ENCODE measurements around the gene PRMT7.

The PRMT7 gene, protein sequence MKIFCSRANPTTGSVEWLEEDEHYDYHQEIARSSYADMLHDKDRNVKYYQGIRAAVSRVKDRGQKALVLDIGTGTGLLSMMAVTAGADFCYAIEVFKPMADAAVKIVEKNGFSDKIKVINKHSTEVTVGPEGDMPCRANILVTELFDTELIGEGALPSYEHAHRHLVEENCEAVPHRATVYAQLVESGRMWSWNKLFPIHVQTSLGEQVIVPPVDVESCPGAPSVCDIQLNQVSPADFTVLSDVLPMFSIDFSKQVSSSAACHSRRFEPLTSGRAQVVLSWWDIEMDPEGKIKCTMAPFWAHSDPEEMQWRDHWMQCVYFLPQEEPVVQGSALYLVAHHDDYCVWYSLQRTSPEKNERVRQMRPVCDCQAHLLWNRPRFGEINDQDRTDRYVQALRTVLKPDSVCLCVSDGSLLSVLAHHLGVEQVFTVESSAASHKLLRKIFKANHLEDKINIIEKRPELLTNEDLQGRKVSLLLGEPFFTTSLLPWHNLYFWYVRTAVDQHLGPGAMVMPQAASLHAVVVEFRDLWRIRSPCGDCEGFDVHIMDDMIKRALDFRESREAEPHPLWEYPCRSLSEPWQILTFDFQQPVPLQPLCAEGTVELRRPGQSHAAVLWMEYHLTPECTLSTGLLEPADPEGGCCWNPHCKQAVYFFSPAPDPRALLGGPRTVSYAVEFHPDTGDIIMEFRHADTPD

DNA sequence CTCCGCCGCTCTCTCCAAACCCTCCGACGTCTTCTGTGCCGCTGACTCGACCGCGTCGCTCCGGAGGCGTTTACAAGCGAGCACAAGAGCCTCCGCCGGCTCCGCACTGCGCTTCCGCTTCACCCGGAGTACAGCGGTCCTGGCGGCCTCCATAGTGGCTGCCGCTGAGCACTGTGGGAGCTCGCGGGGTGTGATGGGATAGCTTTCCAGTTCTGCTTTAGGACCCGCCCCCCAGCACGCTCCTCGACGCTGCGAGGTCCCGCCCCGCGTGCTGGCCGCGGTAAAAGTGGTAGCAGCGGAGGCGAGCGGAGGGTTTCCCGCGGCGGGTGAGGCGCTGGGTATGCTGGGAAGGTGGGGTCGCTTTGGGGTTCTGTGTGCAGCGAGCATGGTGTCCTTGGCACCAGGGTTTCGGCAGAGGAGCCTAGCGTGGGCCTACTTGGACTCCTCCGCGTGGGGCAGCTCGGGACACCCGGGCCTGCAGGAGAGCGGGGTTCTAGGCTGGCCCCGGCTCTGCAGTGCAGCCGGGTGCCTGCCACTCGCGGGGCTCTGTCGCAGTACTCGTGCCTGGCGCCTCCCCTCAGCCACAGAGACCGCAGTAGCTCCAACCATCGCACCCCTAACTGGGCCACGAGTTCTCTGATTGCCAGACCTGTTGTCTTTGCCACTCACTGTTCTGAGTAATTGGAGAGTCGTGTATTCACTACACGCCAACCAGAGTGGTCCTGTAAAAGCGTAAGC, at the start of gene PRMT7, which contains the start of gene SLC7A6OS:
PRMT7 (plus strand) TSS at position 246 of the 738 bp plus-strand sequence. CDS start 4,961 bp downstream, outside the sequence.
SLC7A6OS (minus strand) TSS at position 173 of the 738 bp plus-strand sequence; CDS start at position 153, 20 bp downstream.
- peak; percentile 98 for DNase-seq (ENCODE audit: low spot score)

DNA sequence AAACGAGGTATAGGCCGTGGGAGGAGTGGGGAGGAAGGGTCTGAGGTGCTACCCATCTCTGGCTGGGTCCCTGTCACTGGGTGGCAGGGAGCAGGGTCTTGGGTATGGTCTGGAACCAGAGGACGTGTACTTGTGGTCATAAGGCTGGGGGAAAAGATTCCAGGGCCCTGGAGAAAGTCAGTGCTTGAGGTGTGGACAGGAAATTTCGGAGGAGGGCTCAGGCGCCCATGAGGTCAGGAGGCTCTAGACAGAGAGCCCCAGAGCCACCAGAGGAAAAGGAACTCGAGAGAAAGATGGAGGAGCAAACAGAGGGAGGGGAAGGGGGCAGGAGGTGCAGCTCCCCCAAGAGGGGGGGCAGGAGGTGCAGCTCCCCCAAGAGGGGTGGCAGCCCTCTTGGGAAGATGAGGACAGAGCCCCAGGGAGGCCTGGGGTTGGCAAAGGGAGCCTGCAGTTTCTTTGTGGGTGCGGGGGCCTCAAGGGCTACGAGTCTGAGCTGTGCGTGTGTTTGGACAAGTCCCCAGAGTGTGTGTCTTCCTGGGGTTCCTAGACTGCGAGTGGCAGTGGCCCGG, 47.2 kb upstream of the PRMT7 start:
- DNase-seq (ENCODE audit: low spot score): no peak

DNA sequence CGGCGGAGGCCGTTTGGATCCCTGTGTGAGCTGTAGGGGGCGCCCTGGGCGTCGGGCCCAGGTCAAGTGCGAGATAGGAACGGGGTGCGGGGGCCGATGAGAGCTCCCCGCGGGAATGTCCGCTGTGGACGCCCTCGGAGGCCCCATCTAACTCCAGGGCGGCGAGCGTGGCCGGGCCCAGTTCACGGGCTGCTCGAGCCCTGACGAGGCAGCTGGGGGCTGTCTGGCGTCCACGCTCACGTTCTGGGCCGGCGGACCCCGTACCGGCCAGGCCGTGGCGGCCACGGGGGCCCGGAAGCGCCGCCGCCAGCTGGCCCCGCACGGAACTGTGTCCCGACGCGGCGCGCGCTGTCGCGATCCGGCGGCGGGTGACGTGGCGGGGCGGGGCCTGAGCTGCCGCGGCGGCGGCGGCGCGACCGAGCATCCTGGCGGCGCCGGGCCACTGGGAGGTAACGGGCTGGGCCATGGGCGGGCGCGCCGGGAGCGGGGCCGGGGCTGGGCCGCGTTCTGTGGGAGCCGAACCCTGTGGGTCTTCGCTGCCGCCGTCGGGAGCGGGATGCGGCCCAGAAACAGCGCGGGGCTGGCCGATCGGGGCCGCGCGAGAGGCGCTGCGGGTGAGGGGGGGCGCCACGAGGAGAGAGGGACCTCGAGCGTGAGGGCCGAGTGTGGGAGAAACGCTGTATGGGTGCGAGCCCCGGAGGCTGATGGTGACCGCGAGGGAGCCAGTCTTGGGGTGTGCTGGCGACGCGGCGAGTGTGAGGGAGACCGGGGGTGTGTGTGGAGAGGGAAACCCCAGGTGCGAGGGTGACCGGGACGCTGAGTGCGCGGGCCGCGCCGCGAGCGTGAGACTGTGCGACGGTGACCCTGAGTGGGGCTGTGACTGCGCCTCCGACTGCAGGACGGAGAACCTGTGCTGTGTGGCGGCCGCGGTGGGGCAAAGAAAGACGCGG, 46.4 kb upstream of the PRMT7 start, which contains the start of gene SLC7A6:
SLC7A6 (plus strand) TSS at position 399 of the 950 bp plus-strand sequence. CDS start 10,201 bp downstream, outside the sequence.
- DNase-seq (ENCODE audit: low spot score): peak; percentile 93

DNA sequence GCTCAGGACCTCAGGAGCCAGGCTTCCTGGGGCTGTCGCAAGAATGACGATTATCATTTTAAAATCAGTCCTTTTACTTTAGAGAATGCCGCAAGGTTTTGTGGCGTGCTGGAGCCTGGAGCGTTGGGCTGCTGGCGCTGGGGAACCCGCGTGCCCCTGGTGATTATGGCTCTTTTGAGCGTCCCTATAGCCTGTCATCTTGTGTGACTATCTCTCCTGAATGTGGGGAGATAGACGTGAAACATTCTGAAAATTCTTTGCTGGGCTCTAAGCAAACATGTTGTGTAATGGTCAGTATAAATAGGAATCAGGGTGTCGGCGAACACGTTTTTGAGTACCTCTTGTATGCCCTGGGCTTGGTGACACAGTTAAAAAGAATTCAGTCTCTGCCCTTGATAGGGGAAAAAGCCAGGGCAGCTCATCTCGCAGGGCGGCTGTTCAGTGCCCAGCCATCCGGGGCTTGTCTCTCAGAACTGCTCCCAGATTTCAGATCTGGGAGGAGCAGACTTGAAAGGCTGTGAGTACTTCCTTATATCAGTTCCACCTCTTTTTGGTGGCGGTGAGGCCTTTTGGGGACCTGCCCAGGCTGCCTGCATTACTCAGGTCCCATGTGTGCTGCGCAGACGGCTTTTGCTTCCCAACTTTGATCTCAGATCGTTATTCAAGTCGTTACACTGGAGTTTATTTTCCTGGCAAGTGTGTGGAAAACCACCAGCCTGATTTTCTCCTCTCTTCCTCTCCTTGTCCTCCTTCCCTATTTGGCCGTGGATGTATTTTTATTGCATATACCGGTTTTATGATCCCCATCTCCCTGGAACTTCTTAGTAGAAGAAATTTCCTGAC, 45.5 kb upstream of the PRMT7 start:
- peak; percentile 79 for DNase-seq (ENCODE audit: low spot score)

DNA sequence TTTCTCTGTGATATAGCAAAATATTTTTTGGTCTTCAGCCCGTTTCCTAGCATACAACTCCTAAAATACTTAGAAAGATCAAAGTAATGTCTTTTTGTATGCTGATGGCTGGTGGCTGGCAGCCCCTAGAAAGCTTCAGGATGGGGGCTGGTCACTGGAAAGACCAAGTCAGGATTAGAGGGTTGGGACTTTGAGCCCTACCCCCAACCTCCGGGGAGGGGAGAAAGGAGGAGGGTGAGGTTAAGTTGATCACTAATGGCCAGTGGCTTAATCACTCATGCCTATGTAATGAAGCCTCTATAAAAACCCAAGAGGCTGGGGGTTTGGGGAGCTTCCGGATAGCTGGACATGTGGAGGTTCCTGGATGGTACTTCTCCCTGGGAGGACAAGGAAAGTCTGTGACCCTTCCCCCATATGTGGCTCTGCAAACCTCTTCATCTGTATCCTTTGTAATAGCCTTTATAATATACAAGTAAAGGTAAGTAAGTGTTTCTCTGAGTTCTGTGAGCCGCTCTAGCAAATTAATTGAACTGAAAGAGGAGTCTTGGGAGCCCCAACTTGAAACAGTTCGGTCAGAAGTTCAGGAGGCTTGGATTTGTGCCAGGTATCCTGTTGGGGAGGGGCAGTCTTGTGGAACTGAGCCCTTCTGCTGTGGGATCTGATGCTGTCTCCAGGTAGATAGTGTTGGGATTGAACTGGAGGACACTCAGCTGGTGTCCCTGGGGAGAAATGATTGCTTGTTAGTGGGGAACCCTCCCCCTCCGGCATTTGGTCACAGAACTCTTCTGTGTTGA, 43.0 kb upstream of the PRMT7 start:
- no peak for DNase-seq (ENCODE audit: low spot score)

DNA sequence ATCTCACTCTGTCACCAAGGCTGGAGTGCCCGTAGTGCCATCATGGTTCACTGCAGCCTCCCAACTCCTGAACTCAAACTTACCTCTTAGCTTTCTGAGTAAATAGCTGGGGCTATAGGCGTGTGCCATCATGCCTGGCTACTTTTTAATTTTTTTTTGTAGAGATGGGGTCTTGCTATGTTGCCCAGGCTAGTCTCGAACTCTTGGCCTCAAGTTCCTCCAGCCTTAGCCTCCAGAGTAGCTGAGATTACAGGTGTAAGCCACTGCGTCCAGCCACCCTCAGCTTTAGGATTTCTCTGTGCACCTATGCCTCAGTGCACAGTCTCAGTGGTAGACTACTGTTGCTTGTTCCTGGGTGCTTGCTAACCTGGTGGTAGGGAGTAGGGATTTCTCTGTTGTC, 41.0 kb upstream of the PRMT7 start:
- DNase-seq (ENCODE audit: low spot score): no peak

DNA sequence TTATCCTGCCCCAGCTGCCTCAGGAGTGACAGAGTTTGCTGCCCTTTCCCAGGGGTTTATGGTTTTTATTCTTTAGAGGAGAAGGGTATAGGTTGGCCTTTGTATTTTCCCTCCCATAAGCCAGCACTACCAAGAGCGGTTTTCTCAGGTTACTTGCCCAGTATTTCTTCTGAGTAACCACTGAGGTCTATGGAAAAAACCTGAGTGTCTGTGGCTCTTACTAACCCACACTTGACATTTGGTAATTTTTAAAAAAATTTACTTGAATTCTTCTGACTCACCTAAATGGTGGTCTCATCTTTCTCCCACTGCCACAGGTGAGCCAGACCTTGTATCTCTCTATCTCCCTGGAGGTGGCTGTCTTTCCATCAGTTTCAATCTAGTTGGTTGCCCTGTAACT, 40.5 kb upstream of the PRMT7 start:
- no peak for DNase-seq (ENCODE audit: low spot score)

DNA sequence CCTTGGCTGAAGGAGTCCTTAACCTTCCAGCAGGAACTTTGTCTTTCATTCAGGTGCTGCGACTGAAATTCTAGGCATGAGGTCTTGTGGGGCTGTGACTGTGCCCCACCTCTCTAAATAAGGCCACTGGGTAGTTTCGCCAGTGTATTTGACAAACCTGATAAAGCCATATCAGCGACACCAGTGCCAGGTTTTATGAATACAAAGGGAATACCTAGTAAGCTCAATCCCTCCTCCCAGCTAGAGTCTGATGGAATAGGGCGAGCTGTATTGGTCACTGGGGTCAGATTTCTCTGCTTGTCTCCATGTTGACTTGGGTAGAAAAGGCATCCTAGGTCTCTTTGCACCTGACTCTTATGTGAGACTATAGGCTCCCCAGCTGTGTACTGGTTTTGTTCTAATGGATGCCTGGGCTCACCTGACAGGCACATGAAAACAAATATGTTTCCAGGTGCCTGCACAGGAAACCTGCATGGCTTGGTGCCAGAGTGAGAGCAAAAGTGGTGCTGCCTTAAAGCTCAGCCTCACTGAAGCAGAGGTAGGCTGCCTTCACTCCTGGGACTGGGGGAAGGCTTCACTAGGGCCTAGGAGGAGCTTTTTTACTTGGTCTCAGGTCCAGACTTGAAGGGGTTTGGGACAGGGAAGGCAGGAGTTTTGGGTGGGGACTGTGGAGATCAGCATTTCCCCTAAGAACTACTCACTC, 38.2 kb upstream of the PRMT7 start:
- DNase-seq (ENCODE audit: low spot score): no peak

DNA sequence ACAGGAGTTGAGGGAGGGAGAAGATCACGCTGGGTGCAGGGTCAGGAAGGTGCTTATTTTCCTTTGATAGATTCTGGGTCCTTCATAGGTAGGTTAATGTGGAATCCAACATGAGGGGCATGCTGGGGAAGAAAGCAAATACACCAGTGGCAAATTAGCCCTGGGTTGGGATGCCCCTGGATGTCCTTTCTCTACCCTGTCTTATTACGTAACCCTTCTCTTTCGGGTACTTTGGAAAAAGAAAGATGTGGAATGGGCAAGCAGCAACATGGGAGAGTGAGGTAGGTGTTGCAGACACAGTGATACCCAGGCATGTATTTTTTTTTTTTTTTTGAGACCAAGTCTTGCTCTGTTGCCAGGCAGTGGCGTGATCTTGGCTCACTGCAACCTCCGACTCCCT, 37.4 kb upstream of the PRMT7 start:
- no peak for DNase-seq (ENCODE audit: low spot score)

DNA sequence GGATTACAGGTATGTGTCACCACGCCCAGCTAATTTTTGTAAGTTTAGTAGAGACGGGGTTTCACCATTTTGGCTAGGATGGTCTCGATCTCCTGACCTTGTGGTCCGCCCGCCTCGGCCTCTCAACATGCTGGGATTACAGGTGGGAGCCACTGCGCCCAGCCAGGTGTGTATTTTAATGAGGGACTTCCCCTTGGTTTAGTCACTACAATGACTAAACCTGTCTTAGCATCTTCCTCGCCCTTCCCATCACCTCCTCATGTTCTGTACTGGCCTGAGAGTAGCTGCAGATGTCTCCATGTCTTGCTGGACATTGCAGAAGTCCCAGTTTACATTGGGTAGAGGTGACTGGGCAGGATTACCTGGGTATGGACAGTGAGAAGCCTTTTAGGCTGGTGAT, 36.9 kb upstream of the PRMT7 start:
- no peak for DNase-seq (ENCODE audit: low spot score)

DNA sequence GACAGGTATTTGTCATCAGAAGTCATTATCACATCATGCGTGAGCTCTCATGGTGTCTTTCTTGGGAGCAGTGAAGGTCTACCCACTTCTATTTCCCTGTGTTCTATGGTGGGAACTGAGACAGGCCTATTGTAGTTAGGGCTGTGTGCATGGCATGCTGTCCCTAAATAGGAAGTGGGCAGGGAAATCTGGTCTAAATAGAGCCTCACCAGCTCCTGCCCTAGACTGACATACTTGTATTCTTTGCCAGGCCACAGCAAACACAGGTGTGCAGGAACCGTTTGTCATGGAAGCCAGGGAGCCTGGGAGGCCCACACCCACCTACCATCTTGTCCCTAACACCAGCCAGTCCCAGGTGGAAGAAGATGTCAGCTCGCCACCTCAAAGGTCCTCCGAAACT, 36.4 kb upstream of the PRMT7 start:
- DNase-seq (ENCODE audit: low spot score): no peak

DNA sequence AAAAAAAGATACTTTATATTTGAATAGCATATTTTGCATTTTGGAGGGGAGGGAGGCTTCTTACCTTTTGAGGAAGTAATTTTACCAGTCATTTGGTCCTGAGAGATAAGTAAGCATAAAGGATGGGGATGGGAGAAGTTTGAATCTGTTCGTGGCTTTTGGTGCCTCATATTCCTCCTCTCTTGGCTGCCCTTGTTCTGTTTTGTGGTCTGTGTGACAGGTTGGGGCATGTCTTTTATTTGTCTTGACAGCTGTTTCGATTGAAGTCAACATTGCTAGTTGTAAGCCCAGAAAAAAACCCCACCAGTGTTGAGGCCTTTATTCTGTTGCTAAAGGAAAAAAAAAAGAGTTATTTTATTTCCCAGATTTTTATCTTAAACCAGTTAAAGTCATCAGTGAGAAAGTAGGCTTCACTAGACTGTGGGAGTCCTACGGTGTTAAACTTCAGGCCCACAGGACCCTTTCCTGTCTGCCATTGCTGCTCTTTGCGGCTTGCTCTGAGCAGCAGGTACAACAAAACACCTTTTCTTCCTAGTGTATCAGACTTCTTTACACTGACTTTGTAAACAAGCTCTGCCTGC, 35.1 kb upstream of the PRMT7 start:
- DNase-seq (ENCODE audit: low spot score): no peak

DNA sequence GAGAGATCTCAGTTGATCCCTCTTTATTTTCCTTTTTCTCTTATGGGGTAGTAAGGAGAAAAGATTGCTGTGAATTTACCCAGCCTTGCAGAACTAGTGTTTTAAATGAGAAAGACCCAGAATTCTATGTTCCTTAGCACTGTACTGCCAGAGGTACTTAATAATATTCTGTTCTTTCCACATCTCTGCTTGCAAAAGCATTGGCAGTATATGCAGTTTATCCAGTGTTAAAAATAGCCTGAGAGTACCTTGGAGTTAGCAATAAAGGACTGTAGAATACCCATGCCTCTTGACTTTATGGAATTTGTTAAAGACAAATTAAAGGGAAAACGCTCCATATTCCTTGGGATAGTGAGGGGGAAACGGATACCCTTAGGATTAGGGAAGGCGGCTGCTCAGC, 34.6 kb upstream of the PRMT7 start:
- no peak for DNase-seq (ENCODE audit: low spot score)

DNA sequence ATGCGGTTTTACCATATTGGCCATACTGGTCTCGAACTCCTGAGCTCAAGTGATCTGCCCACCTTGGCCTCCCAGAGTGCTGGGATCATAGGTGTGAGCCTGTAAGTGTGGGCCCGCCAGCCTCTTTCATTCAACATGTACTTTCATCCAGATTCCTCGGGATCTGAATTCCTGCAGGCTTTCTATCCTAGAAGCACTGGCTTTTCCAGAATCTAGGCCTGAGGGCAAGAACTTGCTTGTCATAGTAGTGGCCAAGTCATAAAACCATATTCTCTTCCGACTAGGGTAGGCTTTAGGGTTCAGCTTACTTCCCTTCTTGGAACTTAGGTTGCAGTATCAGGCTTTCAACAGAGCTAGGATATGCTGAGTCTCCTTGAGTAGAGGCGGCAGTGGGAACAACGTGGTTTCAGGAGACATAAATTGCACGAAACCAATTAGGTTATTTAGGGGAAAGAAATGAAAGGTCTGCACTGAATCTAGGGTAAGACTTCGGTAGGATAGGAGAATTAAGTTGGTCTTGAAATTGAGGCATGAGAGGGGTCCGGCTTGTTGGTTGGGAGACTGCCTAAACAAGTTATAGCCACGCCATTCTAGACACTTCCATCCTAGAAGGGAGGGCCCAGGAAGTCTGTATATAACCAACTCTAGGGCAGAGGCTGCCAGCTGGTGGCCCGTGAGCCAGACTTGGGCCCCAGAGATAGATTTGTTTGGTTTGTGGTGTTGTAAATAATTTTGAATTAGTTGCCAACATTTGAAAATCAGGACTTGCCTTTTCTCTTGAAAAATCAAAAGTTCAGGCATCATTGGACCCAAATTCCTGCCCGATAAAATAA, 30.9 kb upstream of the PRMT7 start:
- DNase-seq (ENCODE audit: low spot score): no peak

DNA sequence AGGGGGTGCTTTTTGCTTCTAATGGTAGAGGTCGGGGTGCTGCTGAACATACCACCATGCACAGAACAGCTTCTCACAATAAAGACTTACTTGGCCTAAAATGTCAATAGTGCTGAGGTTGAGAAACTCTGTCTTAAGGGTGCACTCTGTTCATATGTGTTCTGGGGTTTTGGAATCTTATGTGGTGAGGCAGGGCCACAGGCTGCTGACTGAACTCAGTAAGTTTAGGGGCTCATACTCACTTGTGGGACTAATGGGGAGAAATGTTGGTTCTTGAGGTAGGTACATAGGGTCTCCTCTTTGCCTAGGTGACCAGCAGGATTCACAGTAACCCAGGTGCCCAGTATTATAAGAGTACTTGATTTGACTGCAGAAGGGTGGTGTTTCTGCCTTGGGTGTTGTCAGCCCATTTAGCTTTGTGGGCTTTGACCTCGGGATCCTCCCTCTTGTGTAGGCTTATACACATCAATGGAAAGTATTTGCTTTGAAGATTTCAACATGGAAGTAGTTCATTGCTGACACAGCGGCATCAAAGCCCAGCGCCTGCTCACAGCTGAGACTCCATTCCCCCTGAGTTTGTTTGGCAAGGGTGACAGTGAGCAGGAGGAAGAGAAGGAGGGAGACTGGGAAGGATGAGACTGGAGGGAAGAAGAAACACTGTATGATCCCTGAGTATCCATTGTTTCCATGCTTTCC, 29.3 kb upstream of the PRMT7 start:
- DNase-seq (ENCODE audit: low spot score): no peak

DNA sequence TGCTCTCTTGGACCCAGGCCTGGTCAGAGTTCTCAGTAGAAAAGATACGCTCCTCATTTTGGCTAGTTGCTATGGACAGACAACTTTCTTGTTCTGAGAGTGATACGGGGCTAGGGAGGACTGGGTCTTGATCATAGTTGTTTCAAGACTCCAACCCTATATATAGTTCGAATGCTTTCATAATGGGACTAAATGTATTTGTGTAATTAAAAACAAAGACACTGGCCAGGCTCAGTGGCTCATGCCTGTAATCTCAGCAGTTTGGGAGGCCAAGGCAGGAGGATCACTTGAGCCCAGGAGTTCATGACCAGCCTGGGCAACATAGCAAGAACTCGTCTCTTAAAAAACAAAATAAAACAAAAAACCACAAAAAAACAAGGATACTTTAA, 28.8 kb upstream of the PRMT7 start:
- DNase-seq (ENCODE audit: low spot score): no peak

DNA sequence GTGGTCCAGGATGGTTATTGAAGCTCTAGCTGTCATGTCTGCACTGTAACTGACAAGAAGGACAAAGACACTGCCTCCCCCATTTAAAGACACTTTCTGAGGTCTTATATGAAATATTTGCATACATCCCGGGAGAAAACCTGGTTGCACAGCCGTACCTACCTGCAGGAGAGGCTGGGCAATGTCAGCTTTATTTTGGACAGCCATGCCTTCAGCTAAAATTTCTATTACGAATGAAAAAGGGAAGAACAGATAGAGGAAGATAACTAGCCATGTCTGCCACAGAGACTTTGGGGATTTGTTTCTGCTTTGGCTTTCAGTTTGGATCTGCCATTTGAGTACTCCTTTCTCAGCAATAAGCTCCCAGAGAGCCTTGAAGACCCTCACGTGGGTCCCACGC, 27.5 kb upstream of the PRMT7 start:
- DNase-seq (ENCODE audit: low spot score): no peak

Data from AG20443 (cell line).